SK-N-SH (cell line): ENCODE results near the gene CCDC177.

ENCODE experiments used
- EP300 ChIP-seq, 2 experiments: IDR thresholded peaks; 2 replicates each; pipeline versions ENCODE4 v1.4.0 to v1.6.1; 2012; ENCODE audit warnings: borderline replicate concordance in 1 of 2, low read depth in 1 of 2, low read length in 1 of 2
- JUND ChIP-seq: IDR thresholded peaks from 2 replicates; pipeline ENCODE4 v1.4.0; 2012
- NFIC ChIP-seq: IDR thresholded peaks from 2 replicates; pipeline ENCODE4 v1.4.0; 2012; ENCODE audit warnings: borderline replicate concordance
- NRF1 ChIP-seq: IDR thresholded peaks from 2 replicates; pipeline ENCODE4 v1.6.1; 2012; ENCODE audit warnings: low read depth, mild to moderate bottlenecking, low read length
- PBX3 ChIP-seq: IDR thresholded peaks from 2 replicates; pipeline ENCODE4; 2012
- POLR2AphosphoS5 ChIP-seq: IDR thresholded peaks from 2 replicates; pipeline ENCODE4 v1.6.1; 2012; ENCODE audit warnings: low read depth, low read length
- RAD21 ChIP-seq: IDR thresholded peaks from 2 replicates; pipeline ENCODE4 v1.6.1; 2012; ENCODE audit warnings: mild to moderate bottlenecking, low read length
- RCOR1 ChIP-seq: fragments of 150-350 bp; IDR thresholded peaks from 2 replicates; pipeline ENCODE4 v1.6.1; 2017; ENCODE audit warnings: antibody characterized with exemption, low read length
- RFX5 ChIP-seq: IDR thresholded peaks from 2 replicates; pipeline ENCODE4 v1.6.1; 2012; ENCODE audit warnings: mild to moderate bottlenecking, improper control_type of control experiment, low read length
- TCF12 ChIP-seq: IDR thresholded peaks from 2 replicates; pipeline ENCODE4 v1.4.0; 2012
- ZBTB33 ChIP-seq: IDR thresholded peaks from 2 replicates; pipeline ENCODE4 v1.4.0; 2012; ENCODE audit warnings: low read depth, borderline replicate concordance
- TF ChIP-seq, protein P1 (sequence below): fragments of 200-600 bp; sonication (generic); IDR thresholded peaks from 2 replicates; pipeline ENCODE4 v1.6.1; 2017; ENCODE audit warnings: antibody characterized with exemption, mild to moderate bottlenecking, moderate library complexity
- TF ChIP-seq, protein P2 (sequence below): IDR thresholded peaks from 2 replicates; pipeline ENCODE4 v1.6.1; 2012; ENCODE audit warnings: mild to moderate bottlenecking, low read depth, low read length, moderate library complexity
- TF ChIP-seq, protein P3 (sequence below): IDR thresholded peaks from 2 replicates; pipeline ENCODE4 v1.4.0; 2012; ENCODE audit warnings: low read depth

DNA sequence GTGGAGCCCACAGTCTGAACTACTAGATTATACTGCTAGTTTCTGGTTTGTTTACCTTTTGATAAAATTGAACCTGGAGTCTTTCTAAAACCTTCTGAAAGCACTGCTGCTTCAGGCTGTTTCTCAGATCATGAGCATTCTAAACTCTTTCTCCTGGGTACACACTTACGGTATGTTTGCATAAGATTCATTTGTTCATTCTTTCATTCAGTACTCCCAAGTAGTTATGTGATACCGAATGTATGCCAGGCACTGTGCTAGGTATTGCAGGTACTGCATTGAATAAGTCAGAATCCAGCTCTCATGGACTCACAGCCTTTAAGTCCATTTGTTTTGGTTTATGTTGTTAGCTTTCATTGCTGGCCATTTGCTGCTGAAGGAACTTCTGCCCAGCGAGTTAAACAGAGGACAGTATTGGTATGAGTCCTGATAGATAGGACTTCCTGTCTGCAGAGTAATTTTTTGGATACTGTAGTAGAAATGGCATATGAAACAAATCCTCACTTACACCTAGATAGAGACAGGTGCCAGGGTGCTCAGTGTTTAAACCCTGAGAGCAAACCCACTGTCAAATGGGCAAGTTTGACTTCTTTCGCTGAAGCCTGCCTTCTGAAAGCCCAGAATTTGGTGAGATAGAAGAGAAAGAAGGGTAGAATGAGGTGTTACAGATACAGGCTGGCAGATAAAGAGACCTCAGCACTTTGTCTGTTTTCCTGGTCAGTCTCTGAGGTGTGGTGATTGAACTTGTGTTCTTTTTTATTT lies 38.8 kb upstream of the CCDC177 start:
- TF ChIP-seq, protein P1, sequence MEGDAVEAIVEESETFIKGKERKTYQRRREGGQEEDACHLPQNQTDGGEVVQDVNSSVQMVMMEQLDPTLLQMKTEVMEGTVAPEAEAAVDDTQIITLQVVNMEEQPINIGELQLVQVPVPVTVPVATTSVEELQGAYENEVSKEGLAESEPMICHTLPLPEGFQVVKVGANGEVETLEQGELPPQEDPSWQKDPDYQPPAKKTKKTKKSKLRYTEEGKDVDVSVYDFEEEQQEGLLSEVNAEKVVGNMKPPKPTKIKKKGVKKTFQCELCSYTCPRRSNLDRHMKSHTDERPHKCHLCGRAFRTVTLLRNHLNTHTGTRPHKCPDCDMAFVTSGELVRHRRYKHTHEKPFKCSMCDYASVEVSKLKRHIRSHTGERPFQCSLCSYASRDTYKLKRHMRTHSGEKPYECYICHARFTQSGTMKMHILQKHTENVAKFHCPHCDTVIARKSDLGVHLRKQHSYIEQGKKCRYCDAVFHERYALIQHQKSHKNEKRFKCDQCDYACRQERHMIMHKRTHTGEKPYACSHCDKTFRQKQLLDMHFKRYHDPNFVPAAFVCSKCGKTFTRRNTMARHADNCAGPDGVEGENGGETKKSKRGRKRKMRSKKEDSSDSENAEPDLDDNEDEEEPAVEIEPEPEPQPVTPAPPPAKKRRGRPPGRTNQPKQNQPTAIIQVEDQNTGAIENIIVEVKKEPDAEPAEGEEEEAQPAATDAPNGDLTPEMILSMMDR, result no peak
- TF ChIP-seq NRF1, result no peak
- no peak for TF ChIP-seq PBX3
- TF ChIP-seq TCF12, result no peak
- no peak for TF ChIP-seq POLR2AphosphoS5
- no peak for TF ChIP-seq NFIC
- TF ChIP-seq RAD21, result no peak
- TF ChIP-seq JUND, result no peak
- TF ChIP-seq EP300 (IDR thresholded peaks at IDR 0.05; ENCODE audit: borderline replicate concordance in 1 of 2, low read depth in 1 of 2, low read length in 1 of 2), result no peak
- TF ChIP-seq, protein P2, sequence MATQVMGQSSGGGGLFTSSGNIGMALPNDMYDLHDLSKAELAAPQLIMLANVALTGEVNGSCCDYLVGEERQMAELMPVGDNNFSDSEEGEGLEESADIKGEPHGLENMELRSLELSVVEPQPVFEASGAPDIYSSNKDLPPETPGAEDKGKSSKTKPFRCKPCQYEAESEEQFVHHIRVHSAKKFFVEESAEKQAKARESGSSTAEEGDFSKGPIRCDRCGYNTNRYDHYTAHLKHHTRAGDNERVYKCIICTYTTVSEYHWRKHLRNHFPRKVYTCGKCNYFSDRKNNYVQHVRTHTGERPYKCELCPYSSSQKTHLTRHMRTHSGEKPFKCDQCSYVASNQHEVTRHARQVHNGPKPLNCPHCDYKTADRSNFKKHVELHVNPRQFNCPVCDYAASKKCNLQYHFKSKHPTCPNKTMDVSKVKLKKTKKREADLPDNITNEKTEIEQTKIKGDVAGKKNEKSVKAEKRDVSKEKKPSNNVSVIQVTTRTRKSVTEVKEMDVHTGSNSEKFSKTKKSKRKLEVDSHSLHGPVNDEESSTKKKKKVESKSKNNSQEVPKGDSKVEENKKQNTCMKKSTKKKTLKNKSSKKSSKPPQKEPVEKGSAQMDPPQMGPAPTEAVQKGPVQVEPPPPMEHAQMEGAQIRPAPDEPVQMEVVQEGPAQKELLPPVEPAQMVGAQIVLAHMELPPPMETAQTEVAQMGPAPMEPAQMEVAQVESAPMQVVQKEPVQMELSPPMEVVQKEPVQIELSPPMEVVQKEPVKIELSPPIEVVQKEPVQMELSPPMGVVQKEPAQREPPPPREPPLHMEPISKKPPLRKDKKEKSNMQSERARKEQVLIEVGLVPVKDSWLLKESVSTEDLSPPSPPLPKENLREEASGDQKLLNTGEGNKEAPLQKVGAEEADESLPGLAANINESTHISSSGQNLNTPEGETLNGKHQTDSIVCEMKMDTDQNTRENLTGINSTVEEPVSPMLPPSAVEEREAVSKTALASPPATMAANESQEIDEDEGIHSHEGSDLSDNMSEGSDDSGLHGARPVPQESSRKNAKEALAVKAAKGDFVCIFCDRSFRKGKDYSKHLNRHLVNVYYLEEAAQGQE, result no peak
- no peak for TF ChIP-seq RCOR1
- no peak for TF ChIP-seq RFX5
- no peak for TF ChIP-seq ZBTB33
- TF ChIP-seq, protein P3, sequence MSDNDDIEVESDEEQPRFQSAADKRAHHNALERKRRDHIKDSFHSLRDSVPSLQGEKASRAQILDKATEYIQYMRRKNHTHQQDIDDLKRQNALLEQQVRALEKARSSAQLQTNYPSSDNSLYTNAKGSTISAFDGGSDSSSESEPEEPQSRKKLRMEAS, result no peak
